Measurements from ENCODE around the gene ALAS1.

Gene ALAS1

GRCh38 chr3:52213901-52214300 is 15.9 kb downstream of the ALAS1 start:
- no peaks in the 10 kb centered on the region for H3K9me3 ChIP-seq (ENCODE audit: control insufficient read depth, low read length)
- peaks cover 71% of the 10 kb centered on the region for H3K36me3 ChIP-seq (ENCODE audit: control insufficient read depth, insufficient read depth, low read length)
- H3K4me1 ChIP-seq (ENCODE audit: control insufficient read depth, insufficient read depth, low read length, poor library complexity, severe bottlenecking), result peaks cover 20% of the 10 kb centered on the region
- no peak overlapping the region for H3K4me3 ChIP-seq (ENCODE audit: extremely low read depth, insufficient read depth, low read length, poor library complexity, severe bottlenecking)
- no peak overlapping the region for H3K27ac ChIP-seq (ENCODE audit: low read depth, low read length, severe bottlenecking)

- Histone ChIP-seq H3K27ac (ENCODE audit: low read depth, low read length, severe bottlenecking) (no peak overlapping the region), H3K36me3 (ENCODE audit: control insufficient read depth, insufficient read depth, low read length) (peaks cover 56% of the 10 kb centered on the region), H3K9me3 (ENCODE audit: control insufficient read depth, low read length) (no peaks in the 10 kb centered on the region), H3K4me3 (ENCODE audit: extremely low read depth, insufficient read depth, low read length, poor library complexity, severe bottlenecking) (no peak overlapping the region), H3K4me1 (ENCODE audit: control insufficient read depth, insufficient read depth, low read length, poor library complexity, severe bottlenecking) (peaks cover 23% of the 10 kb centered on the region)
- 96 to 100% methylated on average over 5 to 7 of the region's 7 CpGs for WGBS, 2 experiments (ENCODE audit: insufficient coverage in 2 of 2)
Observed at GRCh38 chr3:52215351-52215750, 17.4 kb downstream of the ALAS1 start.

DNA sequence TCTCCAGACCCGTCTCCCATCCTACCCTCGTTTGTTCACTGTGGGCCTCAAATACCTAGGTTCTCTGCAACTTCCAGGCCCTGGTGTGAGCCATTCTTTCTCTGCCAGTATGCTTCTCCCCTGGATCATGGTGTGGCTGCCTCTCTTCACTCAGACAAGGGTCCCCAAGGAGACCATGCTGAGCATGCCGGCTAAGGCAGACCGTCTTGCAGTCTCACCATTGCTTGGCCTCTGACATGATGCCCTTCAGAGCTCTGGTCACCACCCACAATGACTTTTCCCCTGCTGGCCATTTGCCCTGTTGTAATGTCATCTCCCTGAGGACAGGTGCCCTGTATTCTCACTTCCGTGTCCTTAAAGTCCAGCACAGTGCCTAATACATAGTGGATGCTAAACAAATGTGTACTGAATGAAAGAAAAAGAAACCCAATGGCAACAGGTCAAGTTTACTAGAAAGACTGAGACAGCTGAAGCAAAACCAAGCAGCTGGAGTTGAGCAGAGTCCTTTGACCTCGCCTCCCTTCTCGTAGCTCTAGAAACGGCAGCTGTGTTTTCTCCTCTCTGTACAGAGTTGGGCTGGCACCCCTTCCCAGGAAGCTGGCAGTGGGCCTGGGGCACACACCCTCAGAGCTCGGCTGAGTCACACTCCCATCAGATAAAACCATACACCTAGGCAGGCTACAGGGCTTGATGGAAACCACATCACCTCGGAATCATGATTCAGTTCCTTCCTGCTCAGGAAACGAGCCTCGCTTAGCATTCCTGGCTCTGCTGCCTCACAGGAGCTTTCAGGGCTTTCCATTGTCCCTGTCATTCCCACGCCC is 18.8 kb downstream of the ALAS1 start:
- peak overlapping the region; percentile 62 for H3K27ac ChIP-seq (ENCODE audit: low read depth, low read length, severe bottlenecking)
- H3K9me3 ChIP-seq (ENCODE audit: control insufficient read depth, low read length), result no peaks in the 10 kb centered on the region
- H3K4me1 ChIP-seq (ENCODE audit: control insufficient read depth, insufficient read depth, low read length, poor library complexity, severe bottlenecking), result peaks cover 23% of the 10 kb centered on the region
- H3K4me3 ChIP-seq (ENCODE audit: extremely low read depth, insufficient read depth, low read length, poor library complexity, severe bottlenecking), result no peak overlapping the region
- 82 to 87% methylated on average over 12 to 13 of the region's 13 CpGs for WGBS, 2 experiments (ENCODE audit: insufficient coverage in 2 of 2)
- H3K36me3 ChIP-seq (ENCODE audit: control insufficient read depth, insufficient read depth, low read length), result peaks cover 42% of the 10 kb centered on the region

DNA sequence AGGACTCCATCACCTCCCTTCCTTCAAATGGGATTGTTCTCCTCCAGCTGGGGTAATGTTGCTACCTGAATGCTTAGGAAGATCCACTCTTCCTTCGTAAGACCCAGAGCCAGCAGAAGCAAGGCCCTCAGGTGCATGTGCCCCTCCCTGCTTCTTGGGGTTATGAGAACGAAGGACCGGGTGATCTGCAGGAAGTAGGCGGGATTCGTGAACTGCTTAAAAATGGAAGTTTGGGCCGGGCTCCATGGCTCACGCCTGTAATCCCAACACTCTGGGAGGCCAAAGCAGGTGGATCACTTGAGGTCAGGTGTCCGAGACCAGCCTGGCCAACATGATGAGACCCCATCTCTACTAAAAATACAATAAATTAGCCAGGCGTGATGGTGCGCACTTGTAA is 19.4 kb downstream of the ALAS1 start:
- Histone ChIP-seq H3K4me1 (ENCODE audit: control insufficient read depth, insufficient read depth, low read length, poor library complexity, severe bottlenecking) (peaks cover 23% of the 10 kb centered on the region), H3K36me3 (ENCODE audit: control insufficient read depth, insufficient read depth, low read length) (peaks cover 36% of the 10 kb centered on the region), H3K27ac (ENCODE audit: low read depth, low read length, severe bottlenecking) (peak overlapping the region; percentile 62), H3K9me3 (ENCODE audit: control insufficient read depth, low read length) (no peaks in the 10 kb centered on the region), H3K4me3 (ENCODE audit: extremely low read depth, insufficient read depth, low read length, poor library complexity, severe bottlenecking) (no peak overlapping the region)
- 89 to 93% methylated on average over 8 of the region's 10 CpGs for WGBS, 2 experiments (ENCODE audit: insufficient coverage in 2 of 2)

DNA sequence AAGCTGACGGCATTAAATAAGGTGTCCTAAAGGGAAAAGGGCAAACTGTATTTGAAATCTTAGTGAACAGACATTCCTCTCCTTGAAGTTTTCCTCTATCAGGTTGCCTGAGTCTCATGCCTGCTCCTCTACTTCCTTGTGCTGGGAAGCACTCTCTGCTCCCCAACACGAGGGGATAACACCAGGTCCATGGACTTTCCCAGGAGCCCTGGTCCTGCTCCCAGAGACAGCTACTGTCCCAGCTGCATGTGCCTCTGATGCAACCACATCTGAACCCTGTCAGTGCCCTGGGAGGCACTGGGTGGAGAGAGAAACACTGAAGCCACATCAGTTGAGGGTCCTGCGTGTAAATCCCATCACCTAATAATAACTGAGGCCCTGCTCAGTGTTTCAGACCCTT is 20.1 kb downstream of the ALAS1 start:
- no peak overlapping the region for H3K27ac ChIP-seq (ENCODE audit: low read depth, low read length, severe bottlenecking)
- no peaks in the 10 kb centered on the region for H3K9me3 ChIP-seq (ENCODE audit: control insufficient read depth, low read length)
- WGBS, 2 experiments (ENCODE audit: insufficient coverage in 2 of 2), result 93 to 95% methylated on average over 2 to 3 of the region's 3 CpGs
- peaks cover 29% of the 10 kb centered on the region for H3K36me3 ChIP-seq (ENCODE audit: control insufficient read depth, insufficient read depth, low read length)
- H3K4me3 ChIP-seq (ENCODE audit: extremely low read depth, insufficient read depth, low read length, poor library complexity, severe bottlenecking), result no peak overlapping the region
- H3K4me1 ChIP-seq (ENCODE audit: control insufficient read depth, insufficient read depth, low read length, poor library complexity, severe bottlenecking), result peaks cover 23% of the 10 kb centered on the region

GRCh38 chr3:52218454-52218853 is 20.5 kb downstream of the ALAS1 start:
- no peak overlapping the region for H3K27ac ChIP-seq (ENCODE audit: low read depth, low read length, severe bottlenecking)
- H3K36me3 ChIP-seq (ENCODE audit: control insufficient read depth, insufficient read depth, low read length), result peaks cover 26% of the 10 kb centered on the region
- H3K4me3 ChIP-seq (ENCODE audit: extremely low read depth, insufficient read depth, low read length, poor library complexity, severe bottlenecking), result no peak overlapping the region
- 93 to 96% methylated on average over 10 of the region's 12 CpGs for WGBS, 2 experiments (ENCODE audit: insufficient coverage in 2 of 2)
- peaks cover 23% of the 10 kb centered on the region for H3K4me1 ChIP-seq (ENCODE audit: control insufficient read depth, insufficient read depth, low read length, poor library complexity, severe bottlenecking)
- no peaks in the 10 kb centered on the region for H3K9me3 ChIP-seq (ENCODE audit: control insufficient read depth, low read length)

GRCh38 chr3:52218937-52219650 is 21.1 kb downstream of the ALAS1 start:
- Histone ChIP-seq H3K4me3 (ENCODE audit: extremely low read depth, insufficient read depth, low read length, poor library complexity, severe bottlenecking) (no peak overlapping the region), H3K4me1 (ENCODE audit: control insufficient read depth, insufficient read depth, low read length, poor library complexity, severe bottlenecking) (peaks cover 23% of the 10 kb centered on the region), H3K27ac (ENCODE audit: low read depth, low read length, severe bottlenecking) (peak overlapping the region; percentile 36), H3K9me3 (ENCODE audit: control insufficient read depth, low read length) (no peaks in the 10 kb centered on the region), H3K36me3 (ENCODE audit: control insufficient read depth, insufficient read depth, low read length) (peaks cover 20% of the 10 kb centered on the region)
- WGBS, 2 experiments (ENCODE audit: insufficient coverage in 2 of 2), result 62 to 74% methylated on average over 3 to 4 of the region's 6 CpGs

- WGBS, 2 experiments (ENCODE audit: insufficient coverage in 2 of 2), result 32% methylated on average over 9 of the region's 9 CpGs; no CpG with 5 or more reads in 1 of the 2 experiments
Observed at GRCh38 chr3:52220380-52221026, 22.5 kb downstream of the ALAS1 start.

DNA sequence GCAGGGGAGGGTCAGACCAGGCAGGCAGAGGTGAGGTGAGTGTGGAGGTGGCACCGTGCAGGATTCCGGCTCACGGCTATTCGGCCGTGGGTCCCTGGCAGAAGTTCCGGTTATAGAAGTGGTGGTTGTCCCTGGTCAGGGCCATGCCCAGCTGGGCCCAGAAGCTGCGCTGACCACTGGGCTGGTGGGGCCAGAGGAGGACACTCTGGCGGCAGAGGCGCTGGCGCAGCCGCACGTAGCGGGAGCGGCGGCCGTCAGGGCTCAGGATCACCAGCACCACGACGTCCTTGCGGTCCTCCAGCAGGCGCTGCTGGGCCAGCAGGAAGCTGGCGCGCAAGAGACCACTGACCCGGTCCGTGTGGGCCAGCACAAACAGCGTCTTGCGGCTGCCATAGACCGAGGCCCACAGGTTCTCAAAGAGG is 23.2 kb downstream of the ALAS1 start:
- WGBS, 2 experiments (ENCODE audit: insufficient coverage in 2 of 2), result 93 to 96% methylated on average over 25 to 27 of the region's 27 CpGs
- Histone ChIP-seq H3K4me1 (ENCODE audit: control insufficient read depth, insufficient read depth, low read length, poor library complexity, severe bottlenecking) (peaks cover 23% of the 10 kb centered on the region), H3K9me3 (ENCODE audit: control insufficient read depth, low read length) (no peaks in the 10 kb centered on the region), H3K27ac (ENCODE audit: low read depth, low read length, severe bottlenecking) (no peak overlapping the region), H3K4me3 (ENCODE audit: extremely low read depth, insufficient read depth, low read length, poor library complexity, severe bottlenecking) (no peak overlapping the region), H3K36me3 (ENCODE audit: control insufficient read depth, insufficient read depth, low read length) (no peaks in the 10 kb centered on the region)

More at GRCh38 chr3:52220380-52221026, 22.5 kb downstream of the ALAS1 start:
- H3K27ac ChIP-seq (ENCODE audit: low read depth, low read length, severe bottlenecking), result no peak overlapping the region
- no peak overlapping the region for H3K4me3 ChIP-seq (ENCODE audit: extremely low read depth, insufficient read depth, low read length, poor library complexity, severe bottlenecking)
- H3K4me1 ChIP-seq (ENCODE audit: control insufficient read depth, insufficient read depth, low read length, poor library complexity, severe bottlenecking), result peaks cover 23% of the 10 kb centered on the region
- no peaks in the 10 kb centered on the region for H3K9me3 ChIP-seq (ENCODE audit: control insufficient read depth, low read length)
- peaks cover 5% of the 10 kb centered on the region for H3K36me3 ChIP-seq (ENCODE audit: control insufficient read depth, insufficient read depth, low read length)

- Histone ChIP-seq H3K4me1 (ENCODE audit: control insufficient read depth, insufficient read depth, low read length, poor library complexity, severe bottlenecking) (peaks cover 20% of the 10 kb centered on the region), H3K36me3 (ENCODE audit: control insufficient read depth, insufficient read depth, low read length) (no peaks in the 10 kb centered on the region), H3K4me3 (ENCODE audit: extremely low read depth, insufficient read depth, low read length, poor library complexity, severe bottlenecking) (no peak overlapping the region), H3K27ac (ENCODE audit: low read depth, low read length, severe bottlenecking) (no peak overlapping the region), H3K9me3 (ENCODE audit: control insufficient read depth, low read length) (no peaks in the 10 kb centered on the region)
- 93 to 95% methylated on average over 32 to 34 of the region's 34 CpGs for WGBS, 2 experiments (ENCODE audit: insufficient coverage in 2 of 2)
Observed at GRCh38 chr3:52221563-52222318, 23.8 kb downstream of the ALAS1 start.
